AG09309 (cell line): Measurements from ENCODE around the gene C1orf56.

Experiments
- DNase-seq: peaks from one replicate; pipeline ENCODE4 v3.0.0-alpha.2; 2010; ENCODE audit warnings: low read depth
- H3K4me3 ChIP-seq: 2 replicates; pipeline ENCODE4 v1.5.1; 2011; ENCODE audit warnings: mild to moderate bottlenecking, low read depth, low read length, moderate library complexity; ENCODE audit not compliant: control insufficient read depth
- TF ChIP-seq, protein P1 (sequence below): IDR thresholded peaks from 2 replicates; pipeline ENCODE4 v1.5.1; 2011; ENCODE audit warnings: mild to moderate bottlenecking, low read depth, low read length, inconsistent platforms; ENCODE audit not compliant: insufficient read depth, control insufficient read depth; ENCODE audit errors: missing control alignments

The C1orf56 gene

GRCh38 chr1:151039521-151039920 is 8.0 kb upstream of the C1orf56 start:
- DNase-seq, result no peak
- TF ChIP-seq, protein P1, sequence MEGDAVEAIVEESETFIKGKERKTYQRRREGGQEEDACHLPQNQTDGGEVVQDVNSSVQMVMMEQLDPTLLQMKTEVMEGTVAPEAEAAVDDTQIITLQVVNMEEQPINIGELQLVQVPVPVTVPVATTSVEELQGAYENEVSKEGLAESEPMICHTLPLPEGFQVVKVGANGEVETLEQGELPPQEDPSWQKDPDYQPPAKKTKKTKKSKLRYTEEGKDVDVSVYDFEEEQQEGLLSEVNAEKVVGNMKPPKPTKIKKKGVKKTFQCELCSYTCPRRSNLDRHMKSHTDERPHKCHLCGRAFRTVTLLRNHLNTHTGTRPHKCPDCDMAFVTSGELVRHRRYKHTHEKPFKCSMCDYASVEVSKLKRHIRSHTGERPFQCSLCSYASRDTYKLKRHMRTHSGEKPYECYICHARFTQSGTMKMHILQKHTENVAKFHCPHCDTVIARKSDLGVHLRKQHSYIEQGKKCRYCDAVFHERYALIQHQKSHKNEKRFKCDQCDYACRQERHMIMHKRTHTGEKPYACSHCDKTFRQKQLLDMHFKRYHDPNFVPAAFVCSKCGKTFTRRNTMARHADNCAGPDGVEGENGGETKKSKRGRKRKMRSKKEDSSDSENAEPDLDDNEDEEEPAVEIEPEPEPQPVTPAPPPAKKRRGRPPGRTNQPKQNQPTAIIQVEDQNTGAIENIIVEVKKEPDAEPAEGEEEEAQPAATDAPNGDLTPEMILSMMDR, result no peak
- no peak overlapping the region for H3K4me3 ChIP-seq

DNA sequence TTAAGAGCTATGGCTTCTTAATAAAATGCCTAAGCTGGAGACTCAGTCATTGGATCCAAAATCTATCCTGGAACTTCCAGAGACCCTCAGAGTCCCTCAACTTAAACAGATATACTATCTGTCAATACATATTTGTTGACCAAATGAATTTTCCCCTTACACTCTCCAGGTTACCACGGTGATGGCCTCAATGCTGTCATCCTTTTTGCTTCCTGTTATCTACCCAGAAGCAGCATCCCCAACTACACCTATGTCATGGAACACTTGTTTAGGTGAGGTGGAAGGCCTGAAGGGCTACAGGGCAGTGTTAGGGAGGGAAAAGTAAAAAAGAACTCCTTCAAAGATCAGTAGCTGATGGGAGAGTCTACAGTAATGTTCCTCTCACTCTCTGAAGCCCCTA is 4.4 kb upstream of the C1orf56 start:
- no peak for DNase-seq
- no peak overlapping the region for H3K4me3 ChIP-seq
- TF ChIP-seq, protein P1, result no peak

- peak overlapping the region; percentile 77 for H3K4me3 ChIP-seq
- TF ChIP-seq, protein P1, result peak; percentile 67
- DNase-seq, result no peak
Observed at GRCh38 chr1:151047925-151048644, 534 bp downstream of the C1orf56 start.

GRCh38 chr1:151048645-151049032 is 1.1 kb downstream of the C1orf56 start:
- H3K4me3 ChIP-seq, result peak overlapping the region; percentile 77
- TF ChIP-seq, protein P1, result no peak

DNA sequence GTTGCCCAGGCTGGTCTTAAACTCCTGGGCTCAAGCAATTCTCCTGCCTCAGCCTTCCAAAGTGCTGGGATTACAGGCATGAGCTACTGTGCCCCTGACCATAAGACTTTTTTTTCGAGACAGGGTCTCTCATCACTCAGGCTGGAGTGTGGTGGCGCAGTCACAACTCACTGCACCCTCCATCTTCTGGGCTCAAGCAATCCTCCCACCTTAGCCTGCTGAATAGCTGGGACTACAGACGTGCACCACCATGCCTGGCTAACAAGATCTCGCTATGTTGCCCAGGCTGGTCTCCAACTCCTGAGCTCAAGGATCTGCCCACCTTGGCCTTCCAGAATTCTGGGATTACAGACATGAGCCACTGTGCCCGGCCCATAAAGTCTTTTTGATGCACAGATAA is 1.9 kb downstream of the C1orf56 start:
- no peak overlapping the region for H3K4me3 ChIP-seq
- TF ChIP-seq, protein P1, result no peak
- DNase-seq, result no peak

More at GRCh38 chr1:151048645-151049032, 1.1 kb downstream of the C1orf56 start:
- no peak for DNase-seq

DNA sequence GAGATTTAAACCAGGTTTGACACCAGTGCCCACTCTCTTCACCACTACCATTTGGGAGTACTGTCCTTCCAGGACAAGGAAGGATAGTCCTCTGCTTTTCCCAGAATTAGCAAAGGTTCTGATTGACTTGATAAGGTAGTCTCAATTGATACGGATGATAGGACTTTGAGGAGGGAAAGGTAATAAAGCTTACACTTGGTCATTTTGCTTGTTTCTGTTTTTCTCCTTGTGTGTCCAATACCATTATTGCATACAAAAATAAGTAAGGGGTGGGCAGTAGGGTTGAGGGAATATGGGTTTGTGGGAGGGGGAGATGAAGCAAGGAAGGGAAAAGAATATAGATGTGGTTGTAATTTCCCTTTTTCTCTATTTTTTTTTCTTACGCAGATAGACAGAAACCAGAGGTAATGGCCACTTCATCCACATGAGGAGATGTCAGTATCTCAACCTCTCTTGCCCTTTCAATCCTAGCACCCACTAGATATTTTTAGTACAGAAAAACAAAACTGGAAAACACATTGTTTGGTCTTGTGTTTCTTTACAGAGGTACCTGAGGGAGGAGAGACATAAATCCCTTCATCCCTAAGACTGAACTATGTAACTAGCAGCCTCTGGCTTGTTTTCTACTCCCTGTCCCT is 2.6 kb downstream of the C1orf56 start:
- TF ChIP-seq, protein P1, result no peak
- no peak overlapping the region for H3K4me3 ChIP-seq
- no peak for DNase-seq
